Measurements from ENCODE around the gene PATZ1.
"Not testable (repeated sequence)": the region's sequence is repeated elsewhere in the genome, so short reads cannot be mapped to it uniquely, and the experiment has no call there.

Gene PATZ1, protein sequence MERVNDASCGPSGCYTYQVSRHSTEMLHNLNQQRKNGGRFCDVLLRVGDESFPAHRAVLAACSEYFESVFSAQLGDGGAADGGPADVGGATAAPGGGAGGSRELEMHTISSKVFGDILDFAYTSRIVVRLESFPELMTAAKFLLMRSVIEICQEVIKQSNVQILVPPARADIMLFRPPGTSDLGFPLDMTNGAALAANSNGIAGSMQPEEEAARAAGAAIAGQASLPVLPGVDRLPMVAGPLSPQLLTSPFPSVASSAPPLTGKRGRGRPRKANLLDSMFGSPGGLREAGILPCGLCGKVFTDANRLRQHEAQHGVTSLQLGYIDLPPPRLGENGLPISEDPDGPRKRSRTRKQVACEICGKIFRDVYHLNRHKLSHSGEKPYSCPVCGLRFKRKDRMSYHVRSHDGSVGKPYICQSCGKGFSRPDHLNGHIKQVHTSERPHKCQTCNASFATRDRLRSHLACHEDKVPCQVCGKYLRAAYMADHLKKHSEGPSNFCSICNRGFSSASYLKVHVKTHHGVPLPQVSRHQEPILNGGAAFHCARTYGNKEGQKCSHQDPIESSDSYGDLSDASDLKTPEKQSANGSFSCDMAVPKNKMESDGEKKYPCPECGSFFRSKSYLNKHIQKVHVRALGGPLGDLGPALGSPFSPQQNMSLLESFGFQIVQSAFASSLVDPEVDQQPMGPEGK

DNA sequence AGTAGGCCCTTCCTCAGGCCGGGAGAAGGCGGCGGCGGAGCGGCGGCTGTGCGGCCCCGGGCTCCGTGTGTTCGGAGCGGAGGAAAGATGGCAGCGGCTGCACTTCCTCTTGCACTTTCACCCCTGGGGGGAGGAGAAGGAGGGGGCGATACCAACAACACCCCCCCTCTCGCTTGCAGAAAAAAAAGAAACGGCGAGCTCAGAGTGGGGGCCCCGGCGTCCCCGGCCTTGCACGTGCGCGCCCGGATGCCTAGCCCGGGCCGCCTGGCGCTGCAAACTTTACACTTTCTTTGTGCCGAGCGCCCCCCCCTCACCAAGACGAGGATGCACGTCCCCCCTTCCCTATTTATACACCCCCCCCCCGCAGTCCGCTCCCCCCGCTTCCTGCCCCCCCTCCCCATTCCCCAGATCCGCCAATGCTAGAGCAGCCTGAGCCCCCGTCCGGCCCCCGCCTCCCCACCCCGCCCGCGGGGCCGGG lies at the start of gene PATZ1:
Gene PATZ1, minus strand, starts transcription at position 92 of the 478 bp plus-strand sequence. CDS start 744 bp downstream, outside the sequence.
- peak; percentile 58 to 67 (median 65) for DNase-seq (ENCODE audit: low read depth in 3 of 3)

GRCh38 chr22:31394326-31394725 lies 48.2 kb upstream of the PATZ1 start:
- DNase-seq (ENCODE audit: low read depth in 3 of 3), result no peak

DNA sequence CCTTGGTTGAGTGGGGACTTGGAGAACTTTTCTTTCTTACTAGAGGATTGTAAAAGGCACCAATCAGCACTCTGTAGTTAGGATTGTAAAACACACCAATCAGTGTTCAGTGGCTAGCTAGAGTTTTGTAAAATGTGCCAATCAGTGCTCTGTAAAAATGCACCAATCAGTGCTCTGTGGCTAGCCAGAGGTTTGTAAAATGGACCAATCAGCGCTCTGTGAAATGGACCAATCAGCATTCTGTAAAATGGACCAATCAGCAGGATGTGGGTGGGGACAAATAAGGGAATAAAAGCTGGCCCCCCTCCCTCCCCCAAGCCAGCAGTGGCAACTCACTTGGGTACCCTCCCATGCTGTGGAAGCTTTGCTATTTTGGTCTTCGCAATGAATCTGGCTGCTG lies 47.7 kb upstream of the PATZ1 start:
- DNase-seq (ENCODE audit: low read depth in 3 of 3), result no peak

- DNase-seq (ENCODE audit: low read depth in 3 of 3), result not testable (repeated sequence)
Observed at GRCh38 chr22:31378651-31379050, 32.5 kb upstream of the PATZ1 start.

GRCh38 chr22:31378123-31378522 lies 32.0 kb upstream of the PATZ1 start:
- no peak for DNase-seq (ENCODE audit: low read depth in 3 of 3)

- no peak for DNase-seq (ENCODE audit: low read depth in 3 of 3)
Observed at GRCh38 chr22:31377612-31378011, 31.5 kb upstream of the PATZ1 start.

DNA sequence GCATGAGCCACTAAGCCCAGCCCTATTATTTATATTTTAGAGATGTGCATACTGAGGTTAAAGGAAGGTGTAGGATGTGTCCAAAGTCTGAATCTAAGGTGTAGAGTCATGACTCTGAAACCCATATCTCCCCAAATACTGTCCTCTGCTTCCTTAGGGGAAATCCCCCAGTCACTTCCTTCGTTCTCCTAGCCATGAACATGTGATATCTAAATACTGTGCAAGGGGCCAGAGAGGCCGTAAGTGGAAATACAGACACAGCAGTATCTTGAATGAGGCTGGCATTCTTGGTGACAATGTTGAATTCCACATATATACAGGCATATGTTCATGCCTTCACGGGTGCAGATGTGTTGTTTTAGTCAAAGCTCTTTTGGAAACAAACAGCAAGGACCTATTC lies 21.3 kb upstream of the PATZ1 start:
- DNase-seq (ENCODE audit: low read depth in 3 of 3), result no peak

GRCh38 chr22:31363885-31364465 lies 17.8 kb upstream of the PATZ1 start:
- no peak for DNase-seq (ENCODE audit: low read depth in 3 of 3)

- DNase-seq (ENCODE audit: low read depth in 3 of 3), result no peak
Observed at GRCh38 chr22:31361743-31362142, 15.6 kb upstream of the PATZ1 start.

DNA sequence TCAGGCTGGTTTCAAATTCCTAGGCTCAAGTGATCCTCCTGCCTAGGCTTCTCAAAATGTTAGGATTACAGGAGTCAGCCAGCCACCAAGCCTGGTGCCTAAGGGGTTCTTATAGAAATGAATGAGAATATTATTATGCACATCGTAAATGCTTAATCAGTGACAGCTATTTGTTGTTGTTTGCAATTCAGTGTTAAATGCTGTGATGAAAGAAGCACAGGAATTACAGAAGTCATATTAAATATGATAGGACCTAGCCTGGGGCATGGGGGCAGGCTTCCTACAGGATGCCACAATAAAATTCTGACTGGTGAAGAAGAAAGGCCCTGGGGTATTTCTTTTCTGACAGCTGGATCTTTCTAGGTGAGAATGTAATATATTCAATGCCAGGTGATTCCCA lies 13.9 kb upstream of the PATZ1 start:
- DNase-seq (ENCODE audit: low read depth in 3 of 3), result no peak

GRCh38 chr22:31354515-31354914 lies 8.4 kb upstream of the PATZ1 start:
- DNase-seq (ENCODE audit: low read depth in 3 of 3), result no peak

DNA sequence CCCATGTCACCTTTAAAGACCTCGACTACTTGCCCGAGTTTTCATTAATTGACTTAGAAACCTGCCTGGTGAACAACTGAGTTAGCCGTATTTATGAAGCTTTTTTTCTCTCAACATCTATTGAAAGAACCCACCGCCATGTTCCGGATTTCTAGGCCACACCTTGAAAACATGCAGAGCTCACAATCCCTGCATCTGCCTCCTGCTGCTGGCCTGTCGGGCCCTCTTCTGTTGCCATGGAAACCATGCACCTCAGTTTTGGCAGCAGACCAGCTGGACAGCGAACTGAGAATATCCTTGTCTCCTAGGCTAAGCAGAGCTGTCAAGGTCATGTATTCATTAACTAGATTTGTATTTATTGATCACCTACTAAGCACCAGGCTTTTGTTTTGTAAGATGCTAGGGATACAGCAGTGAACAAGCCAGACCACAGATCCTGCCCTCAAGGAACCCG lies 4.3 kb upstream of the PATZ1 start:
- DNase-seq (ENCODE audit: low read depth in 3 of 3), result no peak

DNA sequence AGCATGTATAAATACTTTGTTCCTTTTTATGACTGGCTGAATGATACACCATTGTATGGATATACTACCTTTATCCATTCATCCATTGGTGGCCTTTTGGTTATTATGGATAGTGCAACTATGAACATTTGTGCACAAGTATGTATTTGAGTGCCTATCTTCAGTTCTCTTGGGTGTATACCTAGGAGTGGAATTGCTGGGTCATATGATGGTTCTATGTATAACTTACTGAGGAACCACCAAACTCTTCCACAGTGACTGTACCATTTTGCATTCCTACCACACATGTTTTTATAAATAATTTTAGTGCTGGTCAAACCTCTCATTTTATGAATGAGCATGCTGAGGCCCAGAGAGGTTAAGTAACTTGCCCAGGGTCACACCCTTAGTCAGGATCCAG lies 3.8 kb upstream of the PATZ1 start:
- DNase-seq (ENCODE audit: low read depth in 3 of 3), result no peak

- DNase-seq (ENCODE audit: low read depth in 3 of 3), result no peak
Observed at GRCh38 chr22:31348766-31349165, 2.6 kb upstream of the PATZ1 start.

GRCh38 chr22:31348009-31348337 lies 1.8 kb upstream of the PATZ1 start:
- not testable (repeated sequence) for DNase-seq (ENCODE audit: low read depth in 3 of 3)

GRCh38 chr22:31347251-31348008 lies 1.3 kb upstream of the PATZ1 start:
- DNase-seq (ENCODE audit: low read depth in 3 of 3), result peak; percentile 52 to 75 (median 56)

GRCh38 chr22:31346733-31347250 lies 646 bp upstream of the PATZ1 start:
- peak in 1 of 3 experiments; percentile 31 for DNase-seq (ENCODE audit: low read depth in 3 of 3)

- DNase-seq (ENCODE audit: low read depth in 3 of 3), result peak; percentile 66 to 83 (median 74)
Observed at GRCh38 chr22:31345331-31346254, 553 bp downstream of the PATZ1 start.

GRCh38 chr22:31344578-31345330 lies 1.4 kb downstream of the PATZ1 start:
- DNase-seq (ENCODE audit: low read depth in 3 of 3), result peak in 1 of 3 experiments; percentile 21

- DNase-seq (ENCODE audit: low read depth in 3 of 3), result peak in 1 of 3 experiments; percentile 35
Observed at GRCh38 chr22:31344256-31344577, 1.9 kb downstream of the PATZ1 start.

All from stimulated activated CD4-positive, alpha-beta T cell treated with anti-CD3 and anti-CD28 coated beads, TNF-alpha, amount 100 ng/mL, for 24 hours (primary cell).